K562 (cell line): Measurements from ENCODE around the gene RC3H2. TPM values are rescaled to one million over a fixed set of nuclear protein-coding genes. Genes with fewer than 3 reads are reported as not detected.

Source experiments
- polyA plus RNA-seq, 8 experiments: library from polyadenylated mRNA; depleted of rRNA in 4 of 8; stranded (reverse) in 5 of 8; unstranded in 3 of 8; fragments of >200 nt; fragmentation: Nextera tagmentation in 2 of 8; fragmentation: Illumina TruSeq in 1 of 8; extraction: Ambion mirVana in 2 of 8; extraction: Trizol in 1 of 8; gene quantifications; 2 replicates each; pipeline versions ENCODE4 v1.2.1 to v1.2.3, GENCODE V29; 2011 to 2014; ENCODE audit warnings: inconsistent platforms in 1 of 8, missing spikeins in 1 of 8
- small RNA-seq: library from RNA; depleted of rRNA; stranded (forward); fragments of <200 nt; gene quantifications from one replicate; pipeline ENCODE3, GENCODE V24; 2014
- total RNA-seq, 7 experiments: library from RNA; depleted of rRNA in 6 of 7; stranded (reverse); fragments of >200 nt in 6 of 7; fragmentation: Illumina TruSeq in 2 of 7; extraction: Trizol in 2 of 7; gene quantifications; 2 replicates each; pipeline versions ENCODE4 v1.2.1 to v1.2.3, GENCODE V29; 2011 to 2021; ENCODE audit warnings: low replicate concordance in 1 of 7

Gene RC3H2
- total and polyA plus RNA-seq, 9 of the 15 experiments (the other 6 are each of a cell fraction or from before 2014, with no cell fraction given): 5.6 to 35.4 (median 18.6) TPM

Small RNA genes within 50 kb of the gene (small RNA-seq; reads per million reads assigned to genes)
- gene RNY1P15 (not detected), gene SNORD90 (272 reads per million, percentile 99 among the genes with 10 or more reads in this experiment)

Other genes with a start within 250 kb of the RC3H2 start
Only the 7 nearest of the 12 such genes appear.
- not detected in 2 replicates for gene OR5C1, start 116.4 kb downstream of the RC3H2 start, total RNA-seq (2014; rRNA removed)
- gene OR5C1, start 116.4 kb downstream of the RC3H2 start, total RNA-seq (2014; rRNA removed; fragmentation: Illumina TruSeq; extraction: Trizol): not detected in 2 replicates
- not detected in 2 replicates for gene OR5C1, start 116.4 kb downstream of the RC3H2 start, total RNA-seq (2015; rRNA removed; fragmentation: Illumina TruSeq; extraction: Trizol)
- gene OR5C1, start 116.4 kb downstream of the RC3H2 start, total RNA-seq (2021): not detected in 2 replicates
- not detected in 2 replicates for gene OR5C1, start 116.4 kb downstream of the RC3H2 start, polyA plus RNA-seq (2011; rRNA removed)
- not detected in 2 replicates for gene OR5C1, start 116.4 kb downstream of the RC3H2 start, polyA plus RNA-seq (2014; fragmentation: Illumina TruSeq; extraction: Trizol)
- not detected for gene OR5C1, start 116.4 kb downstream of the RC3H2 start, polyA plus RNA-seq (2014; fragmentation: Nextera tagmentation; extraction: Ambion mirVana)
- gene OR5C1, start 116.4 kb downstream of the RC3H2 start, polyA plus RNA-seq (2014; rRNA removed): not detected in 2 replicates
- gene OR1K1, start 105.2 kb downstream of the RC3H2 start, total RNA-seq (2014; rRNA removed): not detected in 2 replicates
- gene OR1K1, start 105.2 kb downstream of the RC3H2 start, total RNA-seq (2014; rRNA removed; fragmentation: Illumina TruSeq; extraction: Trizol): not detected in 2 replicates
- not detected in 2 replicates for gene OR1K1, start 105.2 kb downstream of the RC3H2 start, total RNA-seq (2015; rRNA removed; fragmentation: Illumina TruSeq; extraction: Trizol)
- gene OR1K1, start 105.2 kb downstream of the RC3H2 start, total RNA-seq (2021): not detected in 2 replicates
- gene OR1K1, start 105.2 kb downstream of the RC3H2 start, polyA plus RNA-seq (2011; rRNA removed): not detected in 2 replicates
- gene OR1K1, start 105.2 kb downstream of the RC3H2 start, polyA plus RNA-seq (2014; fragmentation: Illumina TruSeq; extraction: Trizol): not detected in 2 replicates
- gene OR1K1, start 105.2 kb downstream of the RC3H2 start, polyA plus RNA-seq (2014; fragmentation: Nextera tagmentation; extraction: Ambion mirVana): not detected
- not detected in 2 replicates for gene OR1K1, start 105.2 kb downstream of the RC3H2 start, polyA plus RNA-seq (2014; rRNA removed)
- gene PDCL, start 76.8 kb downstream of the RC3H2 start, total RNA-seq (2014; rRNA removed): 20.2 and 22.7 TPM in 2 replicates
- gene PDCL, start 76.8 kb downstream of the RC3H2 start, total RNA-seq (2014; rRNA removed; fragmentation: Illumina TruSeq; extraction: Trizol): 22.0 and 24.6 TPM in 2 replicates
- gene PDCL, start 76.8 kb downstream of the RC3H2 start, total RNA-seq (2015; rRNA removed; fragmentation: Illumina TruSeq; extraction: Trizol): 18.4 and 22.1 TPM in 2 replicates
- gene PDCL, start 76.8 kb downstream of the RC3H2 start, total RNA-seq (2021): 16.5 and 18.7 TPM in 2 replicates
- gene PDCL, start 76.8 kb downstream of the RC3H2 start, polyA plus RNA-seq (2011; rRNA removed): 11.4 and 14.0 TPM in 2 replicates
- 11.7 and 12.7 TPM in 2 replicates for gene PDCL, start 76.8 kb downstream of the RC3H2 start, polyA plus RNA-seq (2014; fragmentation: Illumina TruSeq; extraction: Trizol)
- 10 to 100 TPM; 18.6 to 21.7 TPM for gene PDCL, start 76.8 kb downstream of the RC3H2 start, polyA plus RNA-seq (2014; fragmentation: Nextera tagmentation; extraction: Ambion mirVana)
- 12.8 and 15.0 TPM in 2 replicates for gene PDCL, start 76.8 kb downstream of the RC3H2 start, polyA plus RNA-seq (2014; rRNA removed)
- 3.1 and 3.7 TPM in 2 replicates for gene ZBTB6, start 8.0 kb upstream of the RC3H2 start, total RNA-seq (2014; rRNA removed)
- gene ZBTB6, start 8.0 kb upstream of the RC3H2 start, total RNA-seq (2014; rRNA removed; fragmentation: Illumina TruSeq; extraction: Trizol): 6.7 and 8.0 TPM in 2 replicates
- gene ZBTB6, start 8.0 kb upstream of the RC3H2 start, total RNA-seq (2015; rRNA removed; fragmentation: Illumina TruSeq; extraction: Trizol): 6.1 and 7.2 TPM in 2 replicates
- 5.0 and 5.3 TPM in 2 replicates for gene ZBTB6, start 8.0 kb upstream of the RC3H2 start, total RNA-seq (2021)
- 6.4 and 6.9 TPM in 2 replicates for gene ZBTB6, start 8.0 kb upstream of the RC3H2 start, polyA plus RNA-seq (2011; rRNA removed)
- 4.9 and 6.3 TPM in 2 replicates for gene ZBTB6, start 8.0 kb upstream of the RC3H2 start, polyA plus RNA-seq (2014; fragmentation: Illumina TruSeq; extraction: Trizol)
- 1 to 10 TPM; 1.4 to 4.8 TPM for gene ZBTB6, start 8.0 kb upstream of the RC3H2 start, polyA plus RNA-seq (2014; fragmentation: Nextera tagmentation; extraction: Ambion mirVana)
- 3.9 and 4.5 TPM in 2 replicates for gene ZBTB6, start 8.0 kb upstream of the RC3H2 start, polyA plus RNA-seq (2014; rRNA removed)
- 3.4 and 4.3 TPM in 2 replicates for gene ZBTB26, start 26.2 kb upstream of the RC3H2 start, total RNA-seq (2014; rRNA removed)
- gene ZBTB26, start 26.2 kb upstream of the RC3H2 start, total RNA-seq (2014; rRNA removed; fragmentation: Illumina TruSeq; extraction: Trizol): 4.3 and 5.4 TPM in 2 replicates
- 3.5 and 3.9 TPM in 2 replicates for gene ZBTB26, start 26.2 kb upstream of the RC3H2 start, total RNA-seq (2015; rRNA removed; fragmentation: Illumina TruSeq; extraction: Trizol)
- 7.4 and 9.1 TPM in 2 replicates for gene ZBTB26, start 26.2 kb upstream of the RC3H2 start, total RNA-seq (2021)
- gene ZBTB26, start 26.2 kb upstream of the RC3H2 start, polyA plus RNA-seq (2011; rRNA removed): 20.7 and 21.4 TPM in 2 replicates
- gene ZBTB26, start 26.2 kb upstream of the RC3H2 start, polyA plus RNA-seq (2014; fragmentation: Illumina TruSeq; extraction: Trizol): 10.0 and 11.4 TPM in 2 replicates
- gene ZBTB26, start 26.2 kb upstream of the RC3H2 start, polyA plus RNA-seq (2014; fragmentation: Nextera tagmentation; extraction: Ambion mirVana): 1 to 10 TPM; 2.4 to 5.0 TPM
- gene ZBTB26, start 26.2 kb upstream of the RC3H2 start, polyA plus RNA-seq (2014; rRNA removed): 9.4 and 10.3 TPM in 2 replicates
- 5.1 and 6.8 TPM in 2 replicates for gene RABGAP1, start 35.7 kb upstream of the RC3H2 start, total RNA-seq (2014; rRNA removed)
- gene RABGAP1, start 35.7 kb upstream of the RC3H2 start, total RNA-seq (2014; rRNA removed; fragmentation: Illumina TruSeq; extraction: Trizol): 15.7 and 16.3 TPM in 2 replicates
- 14.1 and 16.5 TPM in 2 replicates for gene RABGAP1, start 35.7 kb upstream of the RC3H2 start, total RNA-seq (2015; rRNA removed; fragmentation: Illumina TruSeq; extraction: Trizol)
- 12.6 and 15.3 TPM in 2 replicates for gene RABGAP1, start 35.7 kb upstream of the RC3H2 start, total RNA-seq (2021)
- gene RABGAP1, start 35.7 kb upstream of the RC3H2 start, polyA plus RNA-seq (2011; rRNA removed): 21.0 and 22.7 TPM in 2 replicates
- 9.6 and 13.1 TPM in 2 replicates for gene RABGAP1, start 35.7 kb upstream of the RC3H2 start, polyA plus RNA-seq (2014; fragmentation: Illumina TruSeq; extraction: Trizol)
- 1 to 10 TPM; 1.5 to 2.2 TPM for gene RABGAP1, start 35.7 kb upstream of the RC3H2 start, polyA plus RNA-seq (2014; fragmentation: Nextera tagmentation; extraction: Ambion mirVana)
- 7.7 and 9.8 TPM in 2 replicates for gene RABGAP1, start 35.7 kb upstream of the RC3H2 start, polyA plus RNA-seq (2014; rRNA removed)
- gene GPR21, start 128.3 kb upstream of the RC3H2 start, total RNA-seq (2014; rRNA removed): 0.24 TPM in 1 of 2 replicates, not detected in the other
- 0.36 and 0.67 TPM in 2 replicates for gene GPR21, start 128.3 kb upstream of the RC3H2 start, total RNA-seq (2014; rRNA removed; fragmentation: Illumina TruSeq; extraction: Trizol)
- 0.75 and 0.83 TPM in 2 replicates for gene GPR21, start 128.3 kb upstream of the RC3H2 start, total RNA-seq (2015; rRNA removed; fragmentation: Illumina TruSeq; extraction: Trizol)
- 0.16 TPM in 1 of 2 replicates, not detected in the other for gene GPR21, start 128.3 kb upstream of the RC3H2 start, total RNA-seq (2021)
- 0.27 TPM in 1 of 2 replicates, not detected in the other for gene GPR21, start 128.3 kb upstream of the RC3H2 start, polyA plus RNA-seq (2011; rRNA removed)
- not detected in 2 replicates for gene GPR21, start 128.3 kb upstream of the RC3H2 start, polyA plus RNA-seq (2014; fragmentation: Illumina TruSeq; extraction: Trizol)
- gene GPR21, start 128.3 kb upstream of the RC3H2 start, polyA plus RNA-seq (2014; fragmentation: Nextera tagmentation; extraction: Ambion mirVana): not detected
- gene GPR21, start 128.3 kb upstream of the RC3H2 start, polyA plus RNA-seq (2014; rRNA removed): 0.15 TPM in 1 of 2 replicates, not detected in the other